ENCODE data around the gene MIA.

GRCh38 chr19:40813182-40813581 lies 37.9 kb downstream of the MIA start:
- no peak for TF ChIP-seq RAD21 (conservative IDR thresholded peaks at IDR 0.05)
- TF ChIP-seq TAF1 (IDR thresholded peaks at IDR 0.05; ENCODE audit: low read depth) = no peak
- no peak for TF ChIP-seq CTCF (IDR thresholded peaks at IDR 0.05; ENCODE audit: poor library complexity, severe bottlenecking)
- no peak for TF ChIP-seq EZH2 (IDR thresholded peaks at IDR 0.05; ENCODE audit: borderline replicate concordance, insufficient read depth, low read length, poor library complexity, severe bottlenecking)
- no peak for TF ChIP-seq EP300 (conservative IDR thresholded peaks at IDR 0.05; ENCODE audit: poor library complexity, severe bottlenecking)
- no peak for TF ChIP-seq SMC3 (conservative IDR thresholded peaks at IDR 0.05; ENCODE audit: poor library complexity)
- TF ChIP-seq REST (IDR thresholded peaks at IDR 0.05; ENCODE audit: borderline replicate concordance) = no peak
